WTC11 (cell line): ENCODE results near the gene GDI1. TPM values are rescaled to one million over a fixed set of nuclear protein-coding genes. Genes with fewer than 3 reads are reported as not detected.

Experiments
- CREM ChIP-seq: sonication (generic); formaldehyde crosslinking; IDR thresholded peaks from 2 replicates; pipeline ENCODE4 v1.8.1; 2022; ENCODE audit warnings: mild to moderate bottlenecking, missing genetic modification reagents, moderate library complexity
- CTCF ChIP-seq: fragments of 200-600 bp; IDR thresholded peaks from 2 replicates; pipeline ENCODE4 v1.8.0; 2022; ENCODE audit warnings: antibody characterized with exemption
- E2F5 ChIP-seq: sonication (generic); formaldehyde crosslinking; IDR thresholded peaks from 2 replicates; pipeline ENCODE4 v1.8.1; 2022; ENCODE audit warnings: mild to moderate bottlenecking, moderate library complexity, missing genetic modification reagents
- EMX1 ChIP-seq: fragments of 250-450 bp; sonication (Bioruptor Pico); IDR thresholded peaks from 2 replicates; pipeline ENCODE4 v1.8.0; 2021; ENCODE audit warnings: mild to moderate bottlenecking
- FOXK1 ChIP-seq: sonication (generic); formaldehyde crosslinking; IDR thresholded peaks from 2 replicates; pipeline ENCODE4 v1.8.0; 2022; ENCODE audit warnings: mild to moderate bottlenecking, moderate library complexity, missing genetic modification reagents
- FOXP1 ChIP-seq: sonication (generic); formaldehyde crosslinking; IDR thresholded peaks from 2 replicates; pipeline ENCODE4 v1.8.0; 2022; ENCODE audit warnings: missing genetic modification reagents, mild to moderate bottlenecking, moderate library complexity, borderline replicate concordance
- FOXP4 ChIP-seq: sonication (generic); formaldehyde crosslinking; IDR thresholded peaks from 2 replicates; pipeline ENCODE4 v1.8.0; 2022; ENCODE audit warnings: mild to moderate bottlenecking, missing genetic modification reagents
- GABPB1 ChIP-seq: sonication (generic); formaldehyde crosslinking; IDR thresholded peaks from 2 replicates; pipeline ENCODE4 v1.8.1; 2023; ENCODE audit warnings: mild to moderate bottlenecking, missing genetic modification reagents
- IRF1 ChIP-seq: sonication (generic); formaldehyde crosslinking; IDR thresholded peaks from 2 replicates; pipeline ENCODE4 v1.8.0; 2023; ENCODE audit warnings: missing genetic modification reagents
- IRF2 ChIP-seq: sonication (generic); formaldehyde crosslinking; IDR thresholded peaks from 2 replicates; pipeline ENCODE4 v1.8.0; 2022; ENCODE audit warnings: low read depth, missing genetic modification reagents, borderline replicate concordance
- KAT7 ChIP-seq: sonication (generic); formaldehyde crosslinking; IDR thresholded peaks from 2 replicates; pipeline ENCODE4 v1.8.1; 2023; ENCODE audit warnings: missing genetic modification reagents, mild to moderate bottlenecking, borderline replicate concordance
- MAX ChIP-seq: sonication (generic); formaldehyde crosslinking; IDR thresholded peaks from 2 replicates; pipeline ENCODE4 v1.8.0; 2022; ENCODE audit warnings: mild to moderate bottlenecking, missing genetic modification reagents
- NFE2L1 ChIP-seq: sonication (generic); formaldehyde crosslinking; IDR thresholded peaks from 2 replicates; pipeline ENCODE4 v1.8.1; 2023; ENCODE audit warnings: missing genetic modification reagents
- TEAD1 ChIP-seq: sonication (generic); formaldehyde crosslinking; IDR thresholded peaks from 2 replicates; pipeline ENCODE4 v1.8.0; 2022; ENCODE audit warnings: mild to moderate bottlenecking, missing genetic modification reagents
- TP53 ChIP-seq: sonication (generic); formaldehyde crosslinking; IDR thresholded peaks from 2 replicates; pipeline ENCODE4 v1.8.1; 2023; ENCODE audit warnings: mild to moderate bottlenecking, missing genetic modification reagents
- USF1 ChIP-seq: sonication (generic); formaldehyde crosslinking; IDR thresholded peaks from 2 replicates; pipeline ENCODE4 v1.8.0; 2022; ENCODE audit warnings: mild to moderate bottlenecking, missing genetic modification reagents
- USF2 ChIP-seq: sonication (generic); formaldehyde crosslinking; IDR thresholded peaks from 2 replicates; pipeline ENCODE4 v1.8.1; 2023; ENCODE audit warnings: mild to moderate bottlenecking, missing genetic modification reagents, moderate library complexity
- ZNF232 ChIP-seq: sonication (generic); formaldehyde crosslinking; IDR thresholded peaks from 2 replicates; pipeline ENCODE4 v1.8.0; 2022; ENCODE audit warnings: mild to moderate bottlenecking, missing genetic modification reagents
- ZNF281 ChIP-seq: sonication (generic); formaldehyde crosslinking; IDR thresholded peaks from 2 replicates; pipeline ENCODE4 v1.8.0; 2023; ENCODE audit warnings: mild to moderate bottlenecking, missing genetic modification reagents
- ZSCAN18 ChIP-seq: fragments of 250-450 bp; sonication (Bioruptor Pico); IDR thresholded peaks from 2 replicates; pipeline ENCODE4 v2.1.2; 2022; ENCODE audit warnings: mild to moderate bottlenecking, moderate library complexity
- total RNA-seq: library from RNA; stranded (reverse); gene quantifications from 3 replicates; pipeline ENCODE4 v1.2.3, GENCODE V29; 2021

The GDI1 gene
- total RNA-seq, 1 experiment from 2014 or later, result 108 TPM

- TF ChIP-seq ZSCAN18 (CRISPR knock-in tag), result no peak
- peak; percentile 57 for TF ChIP-seq USF2 (CRISPR knock-in tag)
- peak; percentile 78; the same call in 1 of the 2 replicates for TF ChIP-seq ZNF232
- TF ChIP-seq CREM, result peak; percentile 50; the same call in 1 of the 2 replicates
- TF ChIP-seq TEAD1 (CRISPR knock-in tag), result peak; percentile 34; the same call in 1 of the 2 replicates
- no peak for TF ChIP-seq KAT7 (CRISPR knock-in tag)
- TF ChIP-seq FOXP4 (CRISPR knock-in tag), result peak; percentile 84; the same call in 1 of the 2 replicates
- peak; percentile 47; the same call in 1 of the 2 replicates for TF ChIP-seq TP53 (CRISPR knock-in tag)
- TF ChIP-seq E2F5 (CRISPR knock-in tag), result peak; percentile 96
- peak; percentile 98 for TF ChIP-seq MAX (CRISPR knock-in tag)
- peak; percentile 77 for TF ChIP-seq FOXK1 (CRISPR knock-in tag)
- peak; percentile 85; the same call in 1 of the 2 replicates for TF ChIP-seq NFE2L1
- no peak for TF ChIP-seq CTCF
- no peak for TF ChIP-seq GABPB1 (CRISPR knock-in tag)
- peak; percentile 63; the same call in 1 of the 2 replicates for TF ChIP-seq ZNF281 (CRISPR knock-in tag)
- TF ChIP-seq IRF2 (CRISPR knock-in tag), result no peak
- no peak for TF ChIP-seq EMX1 (CRISPR knock-in tag)
- peak; percentile 78; the same call in 1 of the 2 replicates for TF ChIP-seq IRF1 (CRISPR knock-in tag)
- TF ChIP-seq FOXP1, result 0 out of 2 replicates have a peak, but pooled peaks have one; percentile 35
- TF ChIP-seq USF1 (CRISPR knock-in tag), result peak; percentile 75
Observed at GRCh38 chrX:154478728-154479622, 42.0 kb downstream of the GDI1 start, which contains the start of gene LAGE3 (continued).
